Peyer's patch (tissue), 4 donors: ENCODE results near the gene RIMBP2. TPM values are rescaled to one million over a fixed set of nuclear protein-coding genes. Genes with fewer than 3 reads are reported as not detected.
"Not testable (repeated sequence)": the region's sequence is repeated elsewhere in the genome, so short reads cannot be mapped to it uniquely, and the experiment has no call there.

Experiments used
- DNase-seq, 3 donors: peaks; one replicate each; pipeline ENCODE4 v3.0.0-alpha.2; 2017 to 2019
- H3K27ac ChIP-seq, 4 donors: fragments of 200-600 bp; sonication (generic); one replicate each; pipeline ENCODE4 v1.5.1; 2016 to 2019
- H3K27me3 ChIP-seq, 2 donors: fragments of 200-600 bp; sonication (generic); one replicate each; pipeline ENCODE4 v1.5.1; 2019
- H3K36me3 ChIP-seq, 3 donors: fragments of 200-600 bp; sonication (generic); one replicate each; pipeline ENCODE4 v1.5.1; 2016 to 2019
- H3K4me1 ChIP-seq, 4 donors: fragments of 200-600 bp; sonication (generic); one replicate each; pipeline ENCODE4 v1.5.1; 2016 to 2019
- H3K4me3 ChIP-seq, 4 donors: fragments of 200-600 bp; sonication (generic); 1 replicate in 3 of 4; 2 replicates in 1 of 4; pipeline ENCODE4 v1.5.1; 2016 to 2019; ENCODE audit warnings: mild to moderate bottlenecking in 1 of 4
- H3K9me3 ChIP-seq, 4 donors: fragments of 200-600 bp; sonication (generic); one replicate each; pipeline ENCODE4 v1.5.1; 2016 to 2019; ENCODE audit warnings: mild to moderate bottlenecking in 1 of 4
- CTCF ChIP-seq, 6 experiments: fragments of 450-650 bp in 4 of 6; fragments of 200-600 bp in 2 of 6; sonication (generic) in 1 of 6; IDR thresholded peaks; one replicate each; pipeline ENCODE4 v1.5.1; 2017 to 2019; ENCODE audit warnings: antibody characterized with exemption in 6 of 6, mild to moderate bottlenecking in 3 of 6, moderate library complexity in 1 of 6
- POLR2A ChIP-seq, 2 donors: fragments of 450-650 bp; IDR thresholded peaks; one replicate each; pipeline ENCODE4 v1.5.1; 2017; ENCODE audit warnings: antibody characterized with exemption in 2 of 2, mild to moderate bottlenecking in 2 of 2, moderate library complexity in 2 of 2
- total RNA-seq, 4 donors: library from RNA; depleted of rRNA; stranded (reverse); fragments of >200 nt; gene quantifications; one replicate each; pipeline ENCODE4 v1.1.0, GENCODE V29; 2016

RIMBP2 gene
- total RNA-seq, 4 donors from 2014 or later, result 8.8 to 19.8 (median 16.0) TPM

GRCh38 chr12:130589540-130590317 lies 126.4 kb downstream of the RIMBP2 start:
- Histone ChIP-seq H3K36me3 (no peaks in the 10 kb centered on the region), H3K9me3 (no peaks in the 10 kb centered on the region), H3K4me1 (no peaks in the 10 kb centered on the region), H3K4me3 (no peak overlapping the region), H3K27me3 (no peaks in the 10 kb centered on the region), H3K27ac (no peak overlapping the region)
- TF ChIP-seq CTCF (IDR thresholded peaks at IDR 0.05), result no peak
- TF ChIP-seq POLR2A (IDR thresholded peaks at IDR 0.05), result no peak
- DNase-seq, result no peak

GRCh38 chr12:130588696-130589539 lies 127.2 kb downstream of the RIMBP2 start:
- H3K27ac ChIP-seq, result no peak overlapping the region
- no peaks in the 10 kb centered on the region for H3K4me1 ChIP-seq
- H3K9me3 ChIP-seq, result no peaks in the 10 kb centered on the region
- no peak overlapping the region for H3K4me3 ChIP-seq
- no peak for DNase-seq
- TF ChIP-seq POLR2A (IDR thresholded peaks at IDR 0.05) (no peak), CTCF (IDR thresholded peaks at IDR 0.05) (no peak)
- no peaks in the 10 kb centered on the region for H3K27me3 ChIP-seq
- no peaks in the 10 kb centered on the region for H3K36me3 ChIP-seq

- Histone ChIP-seq H3K27me3 (no peaks in the 10 kb centered on the region), H3K4me3 (no peak overlapping the region), H3K27ac (no peak overlapping the region), H3K36me3 (no peaks in the 10 kb centered on the region), H3K9me3 (no peaks in the 10 kb centered on the region), H3K4me1 (no peaks in the 10 kb centered on the region)
- no peak for DNase-seq
- TF ChIP-seq POLR2A (IDR thresholded peaks at IDR 0.05) (no peak), CTCF (IDR thresholded peaks at IDR 0.05) (no peak)
Measured at GRCh38 chr12:130587966-130588365, 128.1 kb downstream of the RIMBP2 start.

- not testable (repeated sequence) for H3K27me3 ChIP-seq, H3K27ac ChIP-seq, H3K4me1 ChIP-seq, H3K36me3 ChIP-seq, H3K4me3 ChIP-seq, DNase-seq, H3K9me3 ChIP-seq
Measured at GRCh38 chr12:130584475-130584874, 131.6 kb downstream of the RIMBP2 start.

GRCh38 chr12:130583800-130584199 lies 132.3 kb downstream of the RIMBP2 start:
- DNase-seq, result no peak

More at GRCh38 chr12:130583800-130584199, 132.3 kb downstream of the RIMBP2 start:
- Histone ChIP-seq H3K27me3 (no peaks in the 10 kb centered on the region), H3K36me3 (no peaks in the 10 kb centered on the region), H3K27ac (no peak overlapping the region), H3K4me1 (no peaks in the 10 kb centered on the region), H3K9me3 (no peaks in the 10 kb centered on the region), H3K4me3 (no peak overlapping the region)
- TF ChIP-seq POLR2A (IDR thresholded peaks at IDR 0.05) (no peak), CTCF (IDR thresholded peaks at IDR 0.05) (no peak)
